Activated CD8-positive, alpha-beta T cell treated with anti-CD3 and anti-CD28 coated beads, Interleukin-2, amount 10 ng/mL, durations not matched to agents 7 days and 5 days (primary cell): ENCODE results near the gene CXXC5. TPM values are rescaled to one million over a fixed set of nuclear protein-coding genes. Genes with fewer than 3 reads are reported as not detected.
A peak's percentile ranks its signal among the peaks of the same experiment; 100 is the strongest.
"Not testable (repeated sequence)": the region's sequence is repeated elsewhere in the genome, so short reads cannot be mapped to it uniquely, and the experiment has no call there.

Source experiments
- ATAC-seq: fragments of 150-1000 bp; cut with Tn5 transposase; one replicate; pipeline ENCODE4 v1.10.0; 2021; ENCODE audit warnings: moderate library complexity
- CTCF ChIA-PET: fragments of 350-600 bp; sonication (Branson Sonifier 250); formaldehyde crosslinking; loops from one replicate; lab custom pipeline; 2021; ENCODE audit warnings: antibody characterized with exemption; lab: Charles Lee
- POLR2A ChIA-PET: fragments of 350-600 bp; sonication (Branson Sonifier 250); formaldehyde crosslinking; loops from one replicate; lab custom pipeline; 2021; ENCODE audit warnings: antibody characterized with exemption; lab: Charles Lee
- DNase-seq: peaks from one replicate; pipeline ENCODE4 v3.0.0-alpha.2; 2020
- H3K27ac Mint-ChIP-seq: one replicate; pipeline ENCODE4 v1.8.0; 2021; ENCODE audit warnings: mild to moderate bottlenecking, mixed read lengths
- H3K27me3 Mint-ChIP-seq: one replicate; pipeline ENCODE4 v1.8.0; 2021; ENCODE audit warnings: low read depth, mixed read lengths
- H3K36me3 Mint-ChIP-seq: one replicate; pipeline ENCODE4 v1.8.0; 2021; ENCODE audit warnings: low read depth, mixed read lengths
- H3K4me1 Mint-ChIP-seq: one replicate; pipeline ENCODE4 v1.8.0; 2021; ENCODE audit warnings: low read depth, mixed read lengths
- H3K4me3 Mint-ChIP-seq: one replicate; pipeline ENCODE4 v1.8.0; 2021; ENCODE audit warnings: mild to moderate bottlenecking, mixed read lengths
- H3K9me3 Mint-ChIP-seq: one replicate; pipeline ENCODE4 v1.8.0; 2022; ENCODE audit warnings: mixed read lengths; ENCODE audit not compliant: insufficient read depth
- total RNA-seq, 2 experiments: library from RNA; stranded (reverse); gene quantifications; one replicate each; pipeline ENCODE4 v1.2.3, GENCODE V29; 2021

The CXXC5 gene
- total RNA-seq, 2 experiments from 2014 or later = 1.2 to 2.0 TPM

DNA sequence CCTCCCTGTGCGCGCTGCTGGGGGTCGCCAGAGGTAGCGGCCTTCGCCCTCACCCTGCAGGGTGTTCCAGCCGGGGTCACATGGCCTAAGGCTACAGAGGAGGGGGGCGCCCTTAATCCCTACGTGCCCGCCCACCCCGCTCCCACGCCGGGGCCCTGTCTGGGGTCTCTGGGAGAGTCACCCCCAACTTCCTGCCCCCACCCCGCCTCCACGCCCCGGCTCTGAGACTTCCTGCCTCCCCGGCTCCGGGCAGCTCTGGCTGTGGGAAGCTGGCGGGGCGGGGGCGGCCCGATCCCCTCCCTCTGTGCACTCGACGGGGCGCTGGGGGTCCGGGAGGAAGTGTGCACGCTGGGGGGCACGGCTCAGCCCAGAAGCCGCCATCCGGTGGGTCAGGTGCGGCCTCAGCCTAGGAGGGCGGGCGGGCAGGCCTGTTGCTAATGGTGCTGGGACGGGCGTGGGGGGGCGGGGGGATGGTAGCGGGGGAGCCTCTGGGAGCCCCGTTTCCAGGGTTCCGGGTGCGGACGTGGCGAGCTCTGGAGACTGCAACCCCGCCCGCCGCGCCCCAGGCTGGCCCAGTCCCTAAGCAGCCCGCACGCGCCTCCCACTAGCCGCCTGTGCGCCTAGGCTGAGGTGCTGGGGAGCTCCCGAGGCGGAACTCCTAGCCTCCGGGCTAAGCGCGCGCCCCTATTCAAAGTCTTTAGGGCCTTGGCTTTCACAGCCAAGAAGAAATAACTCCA, 61.6 kb downstream of the CXXC5 start:
- Mint-ChIP-seq H3K27me3 (peaks cover 15% of the 10 kb centered on the region), H3K4me1 (peaks cover 22% of the 10 kb centered on the region), H3K4me3 (peak overlapping the region; percentile 54), H3K27ac (no peak overlapping the region), H3K36me3 (no peaks in the 10 kb centered on the region), H3K9me3 (no peaks in the 10 kb centered on the region)
- ChIA-PET POLR2A (interaction anchor here (0.9 to 1.6 kb wide), 3 partner anchors 14 to 149 kb away, joined by 3 to 5 read pairs (median 4); no protein-coding TSS in a partner anchor), CTCF (interaction anchor here (1.8 to 4.7 kb wide), 6 partner anchors 8 to 75 kb away, joined by 5 to 43 read pairs (median 9); no protein-coding TSS in a partner anchor)
- DNase-seq (no peak), ATAC-seq (peak; percentile 12)

DNA sequence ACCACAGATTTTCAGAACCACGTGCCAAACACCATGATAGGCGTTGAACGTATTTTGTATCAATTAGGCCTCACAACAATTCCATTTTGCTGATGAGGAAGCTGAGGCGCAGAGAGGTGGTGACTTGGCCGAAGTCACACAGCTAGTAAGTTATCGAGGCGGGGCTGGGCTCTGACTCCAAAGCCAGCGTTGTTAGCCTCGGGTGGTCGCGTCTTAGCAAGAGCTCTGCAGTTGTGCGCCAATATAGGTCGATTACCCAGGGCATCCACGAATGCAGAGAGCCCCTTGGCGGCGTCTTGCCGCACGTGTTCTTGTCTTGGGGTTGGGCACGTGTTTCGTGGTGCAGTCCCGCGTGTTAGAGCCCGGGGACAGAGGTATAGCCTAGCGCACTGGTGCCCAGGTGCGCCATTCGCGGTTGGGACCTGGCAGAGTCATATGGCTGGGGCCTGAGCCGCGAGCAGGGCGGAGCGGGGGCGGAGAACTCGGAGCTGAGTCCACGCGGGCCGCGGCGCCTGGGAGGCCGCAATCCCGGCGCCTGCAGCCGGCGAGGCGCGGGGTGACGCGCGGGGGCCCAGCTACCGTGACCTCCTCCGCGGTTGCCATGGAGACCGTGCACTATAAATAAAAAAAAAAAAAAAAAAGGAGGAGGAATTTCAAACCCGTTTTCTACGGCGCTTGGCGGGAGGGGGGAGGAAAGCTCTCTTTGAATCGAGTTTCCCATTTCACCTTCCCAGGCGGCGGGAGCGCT, 62.3 kb downstream of the CXXC5 start:
- ATAC-seq (peak; percentile 69), DNase-seq (peak; percentile 58)
- Mint-ChIP-seq H3K4me3 (peak overlapping the region; percentile 54), H3K4me1 (peaks cover 18% of the 10 kb centered on the region), H3K9me3 (no peaks in the 10 kb centered on the region), H3K36me3 (no peaks in the 10 kb centered on the region), H3K27me3 (peaks cover 15% of the 10 kb centered on the region), H3K27ac (no peak overlapping the region)
- CTCF ChIA-PET = interaction anchor here (0.6 to 4.7 kb wide), 14 partner anchors 9 to 192 kb away, joined by 3 to 43 read pairs (median 5); no protein-coding TSS in a partner anchor
- POLR2A ChIA-PET = interaction anchor here (1.0 to 1.6 kb wide), 4 partner anchors 10 to 150 kb away, joined by 3 to 5 read pairs (median 4); no protein-coding TSS in a partner anchor

DNA sequence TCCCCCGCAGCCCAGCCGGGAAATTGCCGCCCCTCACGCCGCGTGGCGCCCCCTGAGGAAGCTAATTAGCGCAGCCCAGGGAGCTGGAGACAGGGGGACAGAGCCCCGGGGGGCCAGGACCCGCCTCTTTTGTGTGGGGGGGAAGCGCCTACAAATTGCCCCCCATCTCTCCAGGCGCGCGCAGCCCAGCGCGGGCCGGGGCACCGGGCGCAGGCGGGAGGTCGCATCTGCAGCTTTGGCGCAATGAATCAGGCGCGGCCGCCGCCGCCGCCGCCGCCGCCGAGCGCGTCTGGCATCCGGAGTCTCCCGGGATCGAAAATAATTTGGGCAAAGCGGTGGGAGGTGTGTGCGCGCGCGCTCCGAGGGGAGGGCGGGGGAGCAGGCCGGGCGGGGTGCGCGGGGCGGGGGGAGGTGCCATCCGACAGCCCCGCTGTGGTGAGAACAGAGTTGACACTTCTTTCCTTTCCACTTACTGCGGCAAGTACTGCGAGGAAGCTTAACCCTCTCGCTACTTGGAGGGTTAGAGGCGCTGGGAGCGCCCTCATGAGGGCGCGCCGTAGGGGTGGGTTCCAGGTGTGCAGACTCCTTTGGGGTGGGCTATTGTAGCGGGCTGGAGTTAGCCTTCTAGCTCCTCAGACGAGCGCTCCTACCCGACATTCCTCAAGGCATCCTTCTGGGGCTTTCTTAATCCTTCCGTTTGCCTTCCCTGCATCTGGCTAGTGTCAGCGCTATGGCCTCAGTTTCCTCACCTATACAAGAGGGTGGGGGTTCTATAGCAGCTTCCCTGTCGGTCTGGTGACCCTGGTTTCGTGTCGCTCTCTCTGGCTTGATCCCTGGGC, 63.1 kb downstream of the CXXC5 start:
- no peaks in the 10 kb centered on the region for H3K9me3 Mint-ChIP-seq
- H3K36me3 Mint-ChIP-seq = no peaks in the 10 kb centered on the region
- CTCF ChIA-PET = interaction anchor here (0.6 to 4.7 kb wide), 14 partner anchors 10 to 192 kb away, joined by 3 to 43 read pairs (median 5); no protein-coding TSS in a partner anchor
- H3K27me3 Mint-ChIP-seq = peaks cover 15% of the 10 kb centered on the region
- peak; percentile 69 for DNase-seq
- H3K27ac Mint-ChIP-seq = no peak overlapping the region
- peak overlapping the region; percentile 64 for H3K4me3 Mint-ChIP-seq
- POLR2A ChIA-PET = interaction anchor here (1.0 to 1.6 kb wide), 4 partner anchors 11 to 151 kb away, joined by 3 to 5 read pairs (median 4); no protein-coding TSS in a partner anchor
- ATAC-seq = peak; percentile 66
- H3K4me1 Mint-ChIP-seq = peaks cover 17% of the 10 kb centered on the region

DNA sequence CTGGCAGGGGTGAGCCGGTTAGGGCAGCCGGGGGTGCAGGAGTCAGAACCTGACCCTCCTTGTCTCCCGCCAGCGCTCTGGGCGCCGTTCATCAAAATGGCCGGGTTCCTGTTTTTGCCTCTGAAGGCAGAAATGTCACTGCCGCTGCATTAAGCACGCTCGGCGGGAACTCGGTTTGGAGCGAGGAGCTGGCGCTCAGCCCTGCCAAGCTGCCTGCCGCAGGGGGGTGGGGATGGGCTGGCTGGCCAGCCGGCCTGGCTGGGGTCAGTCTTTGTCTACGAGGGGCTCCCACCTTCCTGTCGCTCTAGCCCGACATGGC, 63.7 kb downstream of the CXXC5 start:
- Mint-ChIP-seq H3K36me3 (no peaks in the 10 kb centered on the region), H3K27me3 (peaks cover 15% of the 10 kb centered on the region), H3K9me3 (no peaks in the 10 kb centered on the region), H3K27ac (no peak overlapping the region), H3K4me3 (peak overlapping the region; percentile 64), H3K4me1 (peaks cover 17% of the 10 kb centered on the region)
- DNase-seq (no peak), ATAC-seq (no peak)
- CTCF ChIA-PET = interaction anchor here (0.7 to 4.7 kb wide), 10 partner anchors 10 to 77 kb away, joined by 3 to 43 read pairs (median 5); no protein-coding TSS in a partner anchor
- POLR2A ChIA-PET = interaction anchor here (0.5 to 1.0 kb wide), 2 partner anchors 11 to 689 kb away, joined by 3 read pairs; no protein-coding TSS in a partner anchor

DNA sequence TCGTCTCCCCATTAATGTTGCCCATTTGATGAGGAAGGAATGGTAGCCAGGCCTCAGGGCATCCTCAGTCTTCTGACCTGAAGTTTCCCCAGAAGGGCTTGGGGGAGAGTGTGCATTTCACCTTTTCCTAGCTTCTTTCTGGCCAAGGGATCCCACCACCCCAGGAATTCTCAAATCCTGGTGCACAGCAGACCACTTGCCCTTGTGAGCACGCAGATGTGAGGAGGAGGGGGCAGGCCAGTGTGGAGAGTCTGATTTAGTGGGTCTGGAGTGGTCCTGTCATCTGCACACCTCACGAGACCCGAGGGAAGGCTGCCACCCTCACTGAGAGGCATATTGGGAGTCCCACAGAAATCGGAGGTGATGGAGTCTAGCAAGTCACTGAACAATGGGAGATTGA, 64.3 kb downstream of the CXXC5 start:
- ChIA-PET CTCF (interaction anchor here (0.7 to 4.7 kb wide), 3 partner anchors 16 to 78 kb away, joined by 3 to 43 read pairs (median 3); no protein-coding TSS in a partner anchor), POLR2A (interaction anchor here (0.5 kb wide), 1 partner anchor 688 kb away, joined by 3 read pairs; no protein-coding TSS in a partner anchor)
- Mint-ChIP-seq H3K4me3 (no peak overlapping the region), H3K27me3 (peaks cover 15% of the 10 kb centered on the region), H3K9me3 (no peaks in the 10 kb centered on the region), H3K36me3 (no peaks in the 10 kb centered on the region), H3K4me1 (peaks cover 17% of the 10 kb centered on the region), H3K27ac (no peak overlapping the region)
- DNase-seq (no peak), ATAC-seq (no peak)

DNA sequence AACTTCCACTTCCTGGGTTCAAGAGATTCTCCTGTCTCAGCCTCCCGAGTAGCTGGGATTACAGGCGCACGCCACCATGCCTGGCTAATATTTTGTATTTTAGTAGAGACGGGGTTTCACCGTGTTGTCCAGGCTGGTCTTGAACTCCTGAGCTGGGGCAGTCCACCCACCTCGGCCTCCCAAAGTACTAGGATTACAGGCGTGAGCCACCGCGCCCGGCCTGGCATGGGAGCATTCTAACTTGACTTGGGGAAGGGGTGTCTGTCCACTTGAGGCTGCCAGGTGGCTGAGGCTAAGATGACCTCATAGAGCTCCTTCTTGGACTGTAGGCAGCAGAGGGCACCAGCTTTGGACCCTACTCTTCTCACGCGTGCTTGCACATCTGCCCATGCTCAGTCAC, 65.7 kb downstream of the CXXC5 start:
- H3K4me3 Mint-ChIP-seq, DNase-seq, POLR2A ChIA-PET, H3K36me3 Mint-ChIP-seq, H3K27ac Mint-ChIP-seq, H3K9me3 Mint-ChIP-seq, ATAC-seq: not testable (repeated sequence)
- CTCF ChIA-PET = interaction anchor here (1.0 kb wide), 1 partner anchor 51 kb away, joined by 4 read pairs; no protein-coding TSS in a partner anchor
- Mint-ChIP-seq H3K27me3 (peaks cover 15% of the 10 kb centered on the region), H3K4me1 (peaks cover 13% of the 10 kb centered on the region)

DNA sequence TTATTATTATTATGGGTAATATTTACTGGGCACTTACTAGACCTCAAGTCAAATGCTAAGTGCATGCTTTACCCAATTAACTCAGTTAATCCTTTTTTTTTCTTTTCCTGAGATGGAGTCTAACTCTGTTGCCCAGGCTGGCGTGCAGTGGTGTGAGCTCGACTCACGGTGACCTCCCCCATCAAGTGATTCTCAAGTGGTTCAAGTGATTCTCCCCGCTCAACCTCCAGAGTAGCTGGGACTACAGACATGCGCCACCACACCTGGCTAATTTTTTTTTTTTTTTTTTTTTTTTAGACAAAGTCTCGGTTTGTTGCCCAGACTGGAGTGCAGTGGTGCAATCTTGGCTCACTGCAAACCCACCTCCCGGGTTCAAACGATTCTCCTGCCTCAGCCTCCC, 69.1 kb downstream of the CXXC5 start:
- ATAC-seq (no peak), DNase-seq (no peak)
- Mint-ChIP-seq H3K9me3 (peaks cover 4% of the 10 kb centered on the region), H3K27ac (no peak overlapping the region), H3K4me1 (peaks cover 2% of the 10 kb centered on the region), H3K4me3 (no peak overlapping the region), H3K27me3 (peaks cover 10% of the 10 kb centered on the region), H3K36me3 (peaks cover 4% of the 10 kb centered on the region)
- ChIA-PET POLR2A (interaction anchor here (0.6 kb wide), 1 partner anchor 649 kb away, joined by 4 read pairs; no protein-coding TSS in a partner anchor), CTCF (no interaction called here)

DNA sequence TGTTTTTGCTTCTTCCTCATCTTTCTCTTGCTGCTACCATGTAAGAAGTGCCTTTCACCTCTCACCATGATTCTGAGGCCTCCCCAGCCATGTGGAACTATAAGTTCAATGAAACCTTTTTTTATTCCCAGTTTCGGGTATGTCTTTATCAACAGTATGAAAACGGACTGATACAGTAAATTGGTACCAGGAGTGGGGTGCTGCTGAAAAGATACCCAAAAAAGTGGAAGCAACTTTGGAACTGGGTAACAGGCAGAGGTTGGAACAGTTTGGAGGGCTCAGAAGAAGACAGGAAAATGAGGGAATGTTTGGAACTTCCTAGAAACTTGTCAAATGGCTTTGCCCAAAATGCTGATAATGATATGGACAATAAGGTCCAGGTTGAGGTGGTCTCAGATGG, 70.3 kb downstream of the CXXC5 start:
- DNase-seq, POLR2A ChIA-PET, H3K4me1 Mint-ChIP-seq, CTCF ChIA-PET, H3K27ac Mint-ChIP-seq, H3K27me3 Mint-ChIP-seq, H3K4me3 Mint-ChIP-seq, H3K36me3 Mint-ChIP-seq, H3K9me3 Mint-ChIP-seq, ATAC-seq: not testable (repeated sequence)

DNA sequence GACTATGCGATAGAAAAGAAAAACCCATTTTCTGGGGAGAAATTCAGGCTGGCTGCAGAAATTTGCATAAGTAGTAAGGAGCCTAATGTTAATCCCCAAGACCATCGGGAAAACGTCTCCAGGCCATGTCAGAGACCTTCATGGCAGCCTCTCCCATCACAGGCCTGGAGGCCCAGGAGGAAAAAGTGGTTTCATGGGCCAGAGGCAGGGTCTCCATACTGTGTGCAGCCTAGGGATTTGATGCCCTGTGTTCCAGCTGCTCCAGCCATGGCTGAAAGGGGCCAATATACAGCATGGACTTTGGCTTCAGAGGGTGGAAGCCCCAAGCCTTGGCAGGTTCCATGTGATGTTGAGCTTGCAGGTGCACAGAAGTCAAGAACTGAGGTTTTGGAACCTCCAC, 71.8 kb downstream of the CXXC5 start:
- H3K27ac Mint-ChIP-seq, POLR2A ChIA-PET, H3K4me3 Mint-ChIP-seq, H3K27me3 Mint-ChIP-seq, CTCF ChIA-PET, ATAC-seq, H3K4me1 Mint-ChIP-seq, H3K36me3 Mint-ChIP-seq, H3K9me3 Mint-ChIP-seq, DNase-seq: not testable (repeated sequence)

DNA sequence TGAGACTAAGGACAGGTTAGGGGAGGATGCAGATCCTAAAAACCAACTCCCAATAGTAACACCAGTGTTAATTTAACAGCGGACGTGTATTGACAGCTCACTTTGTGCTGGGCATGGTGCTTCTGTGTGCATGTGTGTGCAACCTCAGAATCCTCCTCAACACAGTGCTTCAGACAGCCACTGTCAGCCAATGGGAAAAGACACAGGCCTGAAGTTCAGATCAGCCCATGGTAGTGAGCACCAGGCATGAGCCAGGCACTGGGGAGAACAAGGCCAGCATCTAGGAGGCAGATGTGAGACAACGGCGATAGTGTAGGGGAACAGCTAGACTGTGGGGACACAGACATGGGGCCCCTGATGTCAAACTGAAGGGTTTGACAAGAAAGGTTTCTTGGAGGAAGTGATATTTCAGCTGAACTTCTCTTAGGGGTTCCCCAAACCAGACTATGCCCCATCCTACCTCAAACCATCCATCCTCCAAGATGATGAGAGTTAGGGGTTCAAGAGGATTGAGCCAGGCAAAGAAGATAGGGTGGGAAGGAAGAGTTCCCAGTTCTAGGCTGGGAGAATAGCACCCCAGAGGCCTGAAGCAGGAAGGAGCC, 75.9 kb downstream of the CXXC5 start:
- DNase-seq (no peak), ATAC-seq (no peak)
- H3K36me3 Mint-ChIP-seq = no peaks in the 10 kb centered on the region
- ChIA-PET CTCF (interaction anchor here (1.2 kb wide), 1 partner anchor 41 kb away, joined by 3 read pairs; no protein-coding TSS in a partner anchor), POLR2A (no interaction called here)
- no peaks in the 10 kb centered on the region for H3K4me1 Mint-ChIP-seq
- no peaks in the 10 kb centered on the region for H3K27me3 Mint-ChIP-seq
- no peak overlapping the region for H3K27ac Mint-ChIP-seq
- no peak overlapping the region for H3K4me3 Mint-ChIP-seq
- H3K9me3 Mint-ChIP-seq = no peaks in the 10 kb centered on the region
